ENCODE data around the gene NKX6-1. TPM values are rescaled to one million over a fixed set of nuclear protein-coding genes. Genes with fewer than 3 reads are reported as not detected.

NKX6-1 gene
- polyA plus RNA-seq, 1 of the 3 experiments (the other 2 are of a cell fraction), result not detected

Small RNAs within 50 kb of the gene (small RNA-seq; reads per million reads assigned to genes)
- 0 reads per million in 7 experiments for gene RPL3P13

Other genes with a start within 250 kb of the NKX6-1 start
- 0.02 and 0.03 TPM in 2 replicates for gene CDS1, start 83.8 kb upstream of the NKX6-1 start, polyA plus RNA-seq (2012; rRNA removed)

All from SK-N-SH (cell line).